HCT116 (cell line): ENCODE data around the gene CD207. TPM values are rescaled to one million over a fixed set of nuclear protein-coding genes. Genes with fewer than 3 reads are reported as not detected.

Experiments
- ATAC-seq: fragments of 200-7000 bp; cut with Tn5 transposase; 2 replicates; pipeline ENCODE4 v1.9.1; 2020; ENCODE audit warnings: mild to moderate bottlenecking, moderate library complexity
- BruUV-seq: library from RNA; stranded (reverse); fragments of 400-500 nt; replicated peaks from 2 replicates; lab custom pipeline; 2021; lab: Mats Ljungman, UMichigan
- CTCF ChIA-PET: fragments of 300-600 bp; sonication (Branson Sonifier 250); formaldehyde crosslinking; loops from one replicate; lab custom pipeline; 2021; ENCODE audit warnings: antibody characterized with exemption; lab: Charles Lee
- POLR2A ChIA-PET: fragments of 300-600, 350-600 bp; sonication (Branson Sonifier 250); formaldehyde crosslinking; loops from one replicate; lab custom pipeline; 2021; ENCODE audit warnings: antibody characterized with exemption; lab: Charles Lee
- RAD21 ChIA-PET, 2 experiments: fragments of 300-600 bp; sonication (Branson Sonifier 250); formaldehyde crosslinking; loops; one replicate each; lab custom pipeline; 2023; ENCODE audit warnings: low total read pairs in 2 of 2; ENCODE audit not compliant: uncharacterized antibody in 2 of 2, unreplicated experiment in 2 of 2, low non-redundant PET in 1 of 2; lab: Charles Lee
- DNase-seq: peaks from one replicate; pipeline ENCODE4 v3.0.0-alpha.2; 2010; ENCODE audit warnings: low read depth, low spot score
- H2AFZ ChIP-seq: fragments of 200-600 bp; shearing (Covaris generic), sonication (generic); 2 replicates; pipeline ENCODE4 v1.6.1; 2017; ENCODE audit warnings: low read depth, mixed run types, mixed read lengths, antibody characterized with exemption, low read length; ENCODE audit not compliant: poor library complexity, severe bottlenecking
- H3K27ac ChIP-seq: 2 replicates; pipeline ENCODE4 v1.5.1; 2012; ENCODE audit warnings: low read depth, low read length
- H3K27me3 ChIP-seq: fragments of 200-600 bp; sonication (generic); 2 replicates; pipeline ENCODE4 v1.6.1; 2016; ENCODE audit warnings: mixed run types, low read length, mixed read lengths; ENCODE audit not compliant: insufficient read depth
- H3K36me3 ChIP-seq, 2 experiments: fragments of 200-500 bp in 1 of 2; fragments of 200-600 bp in 1 of 2; sonication (Bioruptor generic) in 1 of 2; sonication (generic) in 1 of 2; 2 replicates each; pipeline versions ENCODE4 v1.5.1 to v1.6.1; 2014 to 2016; ENCODE audit warnings: low read length in 2 of 2, inconsistent platforms in 1 of 2, mixed read lengths in 1 of 2, mixed run types in 1 of 2; ENCODE audit not compliant: insufficient read depth in 2 of 2, control insufficient read depth in 1 of 2
- H3K4me1 ChIP-seq, 2 experiments: fragments of 200-600 bp in 1 of 2; sonication (generic) in 1 of 2; 2 replicates each; pipeline versions ENCODE4 v1.5.1 to v1.6.1; 2012 to 2017; ENCODE audit warnings: low read length in 2 of 2, inconsistent platforms in 1 of 2, mild to moderate bottlenecking in 1 of 2, mixed read lengths in 1 of 2, mixed run types in 1 of 2, moderate library complexity in 1 of 2; ENCODE audit not compliant: insufficient read depth in 2 of 2, control insufficient read depth in 1 of 2
- H3K4me2 ChIP-seq: fragments of 200-600 bp; sonication (generic); 2 replicates; pipeline ENCODE4 v1.6.1; 2017; ENCODE audit warnings: mixed run types, low read length, mixed read lengths
- H3K4me3 ChIP-seq, 2 experiments: fragments of 200-600 bp in 1 of 2; sonication (generic) in 1 of 2; replicated peaks in 1 of 2; 2 replicates each; pipeline ENCODE4 v1.5.1; 2011 to 2016; ENCODE audit warnings: low read length in 2 of 2, control low read depth in 1 of 2, low read depth in 1 of 2, mild to moderate bottlenecking in 1 of 2, mixed read lengths in 1 of 2, mixed run types in 1 of 2
- H3K79me2 ChIP-seq: fragments of 200-600 bp; sonication (generic); 2 replicates; pipeline ENCODE4 v1.6.1; 2017; ENCODE audit warnings: mild to moderate bottlenecking, mixed run types, low read length, moderate library complexity, mixed read lengths; ENCODE audit not compliant: insufficient read depth
- H3K9ac ChIP-seq: fragments of 200-600 bp; sonication (generic); 2 replicates; pipeline ENCODE4 v1.6.1; 2016; ENCODE audit warnings: low read length, mixed read lengths
- H3K9me2 ChIP-seq: fragments of 200-600 bp; sonication (generic), shearing (Covaris generic); 2 replicates; pipeline ENCODE4 v1.6.1; 2017; ENCODE audit warnings: mixed run types, mild to moderate bottlenecking, moderate library complexity; ENCODE audit not compliant: insufficient read depth
- H3K9me3 ChIP-seq, 2 experiments: fragments of 200-500 bp in 1 of 2; fragments of 200-600 bp in 1 of 2; sonication (Bioruptor generic) in 1 of 2; sonication (generic) in 1 of 2; 2 replicates each; pipeline ENCODE4 v1.6.1; 2014 to 2017; ENCODE audit warnings: low read length in 2 of 2, mixed read lengths in 2 of 2, inconsistent platforms in 1 of 2, low read depth in 1 of 2, mild to moderate bottlenecking in 1 of 2, mixed run types in 1 of 2, moderate library complexity in 1 of 2; ENCODE audit not compliant: control insufficient read depth in 1 of 2, insufficient read depth in 1 of 2
- H4K20me1 ChIP-seq: fragments of 200-600 bp; sonication (generic), shearing (Covaris generic); 2 replicates; pipeline ENCODE4 v1.6.1; 2017; ENCODE audit warnings: mixed run types, mild to moderate bottlenecking, moderate library complexity; ENCODE audit not compliant: insufficient read depth
- EZH2 ChIP-seq: fragments of 200-600 bp; sonication (generic); IDR thresholded peaks from 2 replicates; pipeline ENCODE4 v1.6.1; 2017; ENCODE audit warnings: antibody characterized with exemption, mixed run types
- FOSL1 ChIP-seq: IDR thresholded peaks from 2 replicates; pipeline ENCODE4 v1.6.1; 2012; ENCODE audit warnings: low read depth
- JUND ChIP-seq: IDR thresholded peaks from 2 replicates; pipeline ENCODE4 v1.6.1; 2012
- RAD21 ChIP-seq: IDR thresholded peaks from 2 replicates; pipeline ENCODE4 v1.6.1; 2012; ENCODE audit warnings: low read depth, mild to moderate bottlenecking
- REST ChIP-seq: IDR thresholded peaks from 2 replicates; pipeline ENCODE4 v1.6.1; 2012; ENCODE audit warnings: low read depth
- SRF ChIP-seq: IDR thresholded peaks from 2 replicates; pipeline ENCODE4 v1.6.1; 2012; ENCODE audit warnings: low read depth
- TCF7L2 ChIP-seq: IDR thresholded peaks from 2 replicates; pipeline ENCODE4 v1.7.0; 2011; ENCODE audit warnings: borderline replicate concordance, inconsistent platforms; ENCODE audit not compliant: insufficient read depth, insufficient read length; ENCODE audit errors: extremely low read depth
- YY1 ChIP-seq: IDR thresholded peaks from 2 replicates; pipeline ENCODE4 v1.6.1; 2011; ENCODE audit warnings: low read length, low read depth, moderate library complexity, mild to moderate bottlenecking; ENCODE audit not compliant: insufficient replicate concordance; ENCODE audit errors: extremely low read depth
- ZBTB33 ChIP-seq: IDR thresholded peaks from 2 replicates; pipeline ENCODE4 v1.6.1; 2011; ENCODE audit warnings: mild to moderate bottlenecking, low read length, moderate library complexity; ENCODE audit not compliant: insufficient replicate concordance; ENCODE audit errors: extremely low read depth
- ZNF274 ChIP-seq: fragments of 200-500 bp; sonication (Bioruptor generic); IDR thresholded peaks from 2 replicates; pipeline ENCODE4 v1.6.1; 2014; ENCODE audit warnings: mild to moderate bottlenecking, low read depth, low read length, inconsistent platforms
- intact Hi-C: fragments of 100-400 bp; cut with micrococcal nuclease; formaldehyde crosslinking; loops from 2 replicates; pipeline ENCODE4 v1.10.0; 2022
- total RNA-seq: library from RNA; stranded (reverse); gene quantifications from one replicate; pipeline ENCODE4 v1.2.1, GENCODE V29; 2021; ENCODE audit not compliant: unreplicated experiment

CD207 gene
- total RNA-seq, 1 experiment from 2014 or later: not detected

- no peak for TF ChIP-seq REST
Observed at GRCh38 chr2:70796262-70796661, 39.4 kb downstream of the CD207 start (continued).

GRCh38 chr2:70795164-70795995 is 40.2 kb downstream of the CD207 start:
- H3K36me3 ChIP-seq: no peaks in the 10 kb centered on the region
- H4K20me1 ChIP-seq: no peaks in the 10 kb centered on the region
- H3K4me3 ChIP-seq: no peak overlapping the region
- ChIA-PET CTCF (interaction anchor here (2.2 kb wide), 1 partner anchor 153 kb away, joined by 6 read pairs; no protein-coding TSS in a partner anchor), POLR2A (no interaction called here), RAD21 (no interaction called here)
- H3K9me2 ChIP-seq: no peaks in the 10 kb centered on the region
- TF ChIP-seq RAD21 (no peak), EZH2 (no peak), TCF7L2 (no peak), ZNF274 (no peak), ZBTB33 (no peak), FOSL1 (no peak), YY1 (no peak), JUND (no peak), SRF (no peak)
- H3K9ac ChIP-seq: no peak overlapping the region
- H3K9me3 ChIP-seq: no peaks in the 10 kb centered on the region
- DNase-seq: no peak
- H3K4me2 ChIP-seq: no peak overlapping the region
- BruUV-seq: no TSS peak
- intact Hi-C loops: no loop called here
- no peaks in the 10 kb centered on the region for H3K27me3 ChIP-seq
- H2AFZ ChIP-seq: no peak overlapping the region
- H3K4me1 ChIP-seq: no peaks in the 10 kb centered on the region
- H3K27ac ChIP-seq: no peak overlapping the region
- no peak for ATAC-seq
- no peaks in the 10 kb centered on the region for H3K79me2 ChIP-seq
